K562 (cell line): ENCODE data around the gene POLR1B. TPM values are rescaled to one million over a fixed set of nuclear protein-coding genes. Genes with fewer than 3 reads are reported as not detected.

ENCODE experiments used
- ATF7 ChIP-seq: fragments of 450-650 bp; IDR thresholded peaks from 2 replicates; pipeline ENCODE4 v1.7.1; 2014; ENCODE audit warnings: mild to moderate bottlenecking, moderate library complexity
- HNRNPLL ChIP-seq: fragments of 200-400 bp; formaldehyde crosslinking; IDR thresholded peaks from 2 replicates; pipeline ENCODE4 v1.6.1; 2017; ENCODE audit warnings: low read length, low read depth, mild to moderate bottlenecking; ENCODE audit not compliant: poor library complexity, severe bottlenecking
- JUN ChIP-seq, 2 experiments: sonication (generic) in 1 of 2; formaldehyde crosslinking in 1 of 2; IDR thresholded peaks; 2 replicates each; pipeline versions ENCODE4 v1.6.1 to v1.8.0; 2012 to 2022; ENCODE audit warnings: borderline replicate concordance in 2 of 2, mild to moderate bottlenecking in 2 of 2, improper control_type of control experiment in 1 of 2, low read depth in 1 of 2, low read length in 1 of 2, missing genetic modification reagents in 1 of 2
- MYNN ChIP-seq, 2 experiments: sonication (generic); formaldehyde crosslinking in 1 of 2; IDR thresholded peaks; 2 replicates each; pipeline versions ENCODE4 v1.5.0 to v1.6.1; 2016 to 2020; ENCODE audit warnings: antibody characterized with exemption in 1 of 2, missing genetic modification reagents in 1 of 2
- RBM25 ChIP-seq: fragments of 200-400 bp; formaldehyde crosslinking; IDR thresholded peaks from 2 replicates; pipeline ENCODE4 v1.6.1; 2018; ENCODE audit warnings: low read length, low read depth, moderate library complexity; ENCODE audit not compliant: severe bottlenecking
- SAP30 ChIP-seq: fragments of 200-600 bp; sonication (generic); IDR thresholded peaks from 2 replicates; pipeline ENCODE4 v1.6.1; 2012; ENCODE audit warnings: borderline replicate concordance, low read depth, mild to moderate bottlenecking, moderate library complexity, low read length, control low read depth, inconsistent platforms; ENCODE audit not compliant: insufficient read depth, poor library complexity, severe bottlenecking
- SOX6 ChIP-seq: fragments of 450-650 bp; IDR thresholded peaks from 2 replicates; pipeline ENCODE4 v1.6.1; 2014; ENCODE audit warnings: mild to moderate bottlenecking
- TCF3 ChIP-seq: sonication (generic); formaldehyde crosslinking; IDR thresholded peaks from 2 replicates; pipeline ENCODE4 v1.4.0; 2020; ENCODE audit warnings: mild to moderate bottlenecking, missing genetic modification reagents
- ZNF436 ChIP-seq: fragments of 250-450, 450-650 bp; sonication (Bioruptor Pico); formaldehyde crosslinking; IDR thresholded peaks from 2 replicates; pipeline ENCODE4 v1.7.0; 2020; ENCODE audit warnings: mild to moderate bottlenecking
- ZNF76 ChIP-seq: fragments of 250-450 bp; sonication (Bioruptor Pico); IDR thresholded peaks from 2 replicates; pipeline ENCODE4 v1.4.0; 2020; ENCODE audit warnings: mild to moderate bottlenecking, moderate library complexity, borderline replicate concordance
- polyA plus RNA-seq, 8 experiments: library from polyadenylated mRNA; depleted of rRNA in 4 of 8; stranded (reverse) in 5 of 8; unstranded in 3 of 8; fragments of >200 nt; fragmentation: Nextera tagmentation in 2 of 8; fragmentation: Illumina TruSeq in 1 of 8; extraction: Ambion mirVana in 2 of 8; extraction: Trizol in 1 of 8; gene quantifications; 2 replicates each; pipeline versions ENCODE4 v1.2.1 to v1.2.3, GENCODE V29; 2011 to 2014; ENCODE audit warnings: inconsistent platforms in 1 of 8, missing spikeins in 1 of 8
- total RNA-seq, 7 experiments: library from RNA; depleted of rRNA in 6 of 7; stranded (reverse); fragments of >200 nt in 6 of 7; fragmentation: Illumina TruSeq in 2 of 7; extraction: Trizol in 2 of 7; gene quantifications; 2 replicates each; pipeline versions ENCODE4 v1.2.1 to v1.2.3, GENCODE V29; 2011 to 2021; ENCODE audit warnings: low replicate concordance in 1 of 7
- TF ChIP-seq, protein P1 (sequence below): fragments of 450-650 bp; formaldehyde crosslinking; IDR thresholded peaks from 2 replicates; pipeline ENCODE4 v1.4.0; 2020; ENCODE audit warnings: mild to moderate bottlenecking, mixed read lengths
- TF ChIP-seq, protein P2 (sequence below): conservative IDR thresholded peaks from 2 replicates; pipeline ENCODE4 v1.6.1; 2011; ENCODE audit warnings: low read depth, mild to moderate bottlenecking, low read length; ENCODE audit not compliant: control insufficient read depth
- TF ChIP-seq, protein P3 (sequence below): fragments of 450-650 bp; IDR thresholded peaks from 2 replicates; pipeline ENCODE4 v1.7.1; 2018; ENCODE audit warnings: mild to moderate bottlenecking, low read depth; ENCODE audit not compliant: partially characterized antibody
- TF ChIP-seq, protein P4 (sequence below): fragments of 250-450 bp; sonication (Bioruptor Pico); IDR thresholded peaks from 2 replicates; pipeline ENCODE4 v1.4.0; 2020

The POLR1B gene
- total and polyA plus RNA-seq, 9 of the 15 experiments (the other 6 are each of a cell fraction or from before 2014, with no cell fraction given), result 19.8 to 55.1 (median 40.2) TPM

DNA sequence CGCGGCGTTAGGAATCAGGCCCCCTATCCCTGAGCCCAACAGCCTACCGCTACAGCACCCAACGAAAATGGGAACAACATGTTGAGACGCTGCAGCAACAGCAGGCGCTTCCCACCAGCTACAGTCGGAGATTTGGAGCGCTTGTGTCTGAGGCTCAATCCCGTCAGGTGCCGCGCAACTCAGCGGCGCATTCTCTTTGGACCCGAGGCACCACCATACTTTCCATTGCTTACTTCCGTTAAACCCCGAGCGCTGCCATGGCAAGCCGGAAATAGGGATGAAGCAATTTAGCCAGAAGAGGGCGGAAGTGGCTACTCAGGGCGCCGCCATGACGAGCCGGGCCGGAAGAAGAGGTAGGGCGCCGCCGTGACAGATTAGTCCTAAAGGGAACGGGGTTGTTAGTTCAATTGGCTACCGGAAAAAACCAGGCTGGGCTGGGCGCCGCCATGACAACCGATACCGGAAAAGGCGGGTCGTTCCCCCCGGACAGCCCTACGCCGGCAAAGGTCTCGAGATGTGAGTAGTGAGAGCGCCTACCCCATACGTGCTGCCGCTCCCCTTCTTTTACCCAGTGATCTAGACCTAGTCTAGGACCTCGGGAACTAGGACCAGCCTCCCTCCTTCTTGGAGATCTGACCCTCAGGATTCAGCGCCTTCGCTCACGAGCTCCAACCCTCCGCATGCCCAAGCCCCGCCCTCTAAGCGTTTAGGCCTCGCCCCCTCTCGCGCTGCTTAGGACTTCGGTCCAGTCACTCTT, 42.0 kb downstream of the POLR1B start, which contains the start of gene CHCHD5 (continued):
- TF ChIP-seq JUN (IDR thresholded peaks at IDR 0.05; ENCODE audit: borderline replicate concordance, low read depth, low read length) (peak; percentile 45; the same call in 1 of the 2 replicates), JUN (CRISPR knock-in tag; IDR thresholded peaks at IDR 0.05; ENCODE audit: borderline replicate concordance) (no peak), ZNF436 (CRISPR knock-in tag) (no peak), RBM25 (no peak), SAP30 (peak; percentile 52), TCF3 (no peak), ATF7 (peak; percentile 89), SOX6 (no peak), MYNN (IDR thresholded peaks at IDR 0.05) (no peak), MYNN (CRISPR knock-in tag; IDR thresholded peaks at IDR 0.05) (no peak), HNRNPLL (peak; percentile 38), ZNF76 (CRISPR knock-in tag) (no peak)
- TF ChIP-seq, protein P1, sequence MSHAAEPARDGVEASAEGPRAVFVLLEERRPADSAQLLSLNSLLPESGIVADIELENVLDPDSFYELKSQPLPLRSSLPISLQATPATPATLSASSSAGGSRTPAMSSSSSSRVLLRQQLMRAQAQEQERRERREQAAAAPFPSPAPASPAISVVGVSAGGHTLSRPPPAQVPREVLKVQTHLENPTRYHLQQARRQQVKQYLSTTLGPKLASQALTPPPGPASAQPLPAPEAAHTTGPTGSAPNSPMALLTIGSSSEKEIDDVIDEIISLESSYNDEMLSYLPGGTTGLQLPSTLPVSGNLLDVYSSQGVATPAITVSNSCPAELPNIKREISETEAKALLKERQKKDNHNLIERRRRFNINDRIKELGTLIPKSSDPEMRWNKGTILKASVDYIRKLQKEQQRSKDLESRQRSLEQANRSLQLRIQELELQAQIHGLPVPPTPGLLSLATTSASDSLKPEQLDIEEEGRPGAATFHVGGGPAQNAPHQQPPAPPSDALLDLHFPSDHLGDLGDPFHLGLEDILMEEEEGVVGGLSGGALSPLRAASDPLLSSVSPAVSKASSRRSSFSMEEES, result no peak
- TF ChIP-seq, protein P2, sequence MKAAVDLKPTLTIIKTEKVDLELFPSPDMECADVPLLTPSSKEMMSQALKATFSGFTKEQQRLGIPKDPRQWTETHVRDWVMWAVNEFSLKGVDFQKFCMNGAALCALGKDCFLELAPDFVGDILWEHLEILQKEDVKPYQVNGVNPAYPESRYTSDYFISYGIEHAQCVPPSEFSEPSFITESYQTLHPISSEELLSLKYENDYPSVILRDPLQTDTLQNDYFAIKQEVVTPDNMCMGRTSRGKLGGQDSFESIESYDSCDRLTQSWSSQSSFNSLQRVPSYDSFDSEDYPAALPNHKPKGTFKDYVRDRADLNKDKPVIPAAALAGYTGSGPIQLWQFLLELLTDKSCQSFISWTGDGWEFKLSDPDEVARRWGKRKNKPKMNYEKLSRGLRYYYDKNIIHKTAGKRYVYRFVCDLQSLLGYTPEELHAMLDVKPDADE, result peak; percentile 91
- TF ChIP-seq, protein P3, sequence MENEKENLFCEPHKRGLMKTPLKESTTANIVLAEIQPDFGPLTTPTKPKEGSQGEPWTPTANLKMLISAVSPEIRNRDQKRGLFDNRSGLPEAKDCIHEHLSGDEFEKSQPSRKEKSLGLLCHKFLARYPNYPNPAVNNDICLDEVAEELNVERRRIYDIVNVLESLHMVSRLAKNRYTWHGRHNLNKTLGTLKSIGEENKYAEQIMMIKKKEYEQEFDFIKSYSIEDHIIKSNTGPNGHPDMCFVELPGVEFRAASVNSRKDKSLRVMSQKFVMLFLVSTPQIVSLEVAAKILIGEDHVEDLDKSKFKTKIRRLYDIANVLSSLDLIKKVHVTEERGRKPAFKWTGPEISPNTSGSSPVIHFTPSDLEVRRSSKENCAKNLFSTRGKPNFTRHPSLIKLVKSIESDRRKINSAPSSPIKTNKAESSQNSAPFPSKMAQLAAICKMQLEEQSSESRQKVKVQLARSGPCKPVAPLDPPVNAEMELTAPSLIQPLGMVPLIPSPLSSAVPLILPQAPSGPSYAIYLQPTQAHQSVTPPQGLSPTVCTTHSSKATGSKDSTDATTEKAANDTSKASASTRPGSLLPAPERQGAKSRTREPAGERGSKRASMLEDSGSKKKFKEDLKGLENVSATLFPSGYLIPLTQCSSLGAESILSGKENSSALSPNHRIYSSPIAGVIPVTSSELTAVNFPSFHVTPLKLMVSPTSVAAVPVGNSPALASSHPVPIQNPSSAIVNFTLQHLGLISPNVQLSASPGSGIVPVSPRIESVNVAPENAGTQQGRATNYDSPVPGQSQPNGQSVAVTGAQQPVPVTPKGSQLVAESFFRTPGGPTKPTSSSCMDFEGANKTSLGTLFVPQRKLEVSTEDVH, result peak; percentile 96
- TF ChIP-seq, protein P4, sequence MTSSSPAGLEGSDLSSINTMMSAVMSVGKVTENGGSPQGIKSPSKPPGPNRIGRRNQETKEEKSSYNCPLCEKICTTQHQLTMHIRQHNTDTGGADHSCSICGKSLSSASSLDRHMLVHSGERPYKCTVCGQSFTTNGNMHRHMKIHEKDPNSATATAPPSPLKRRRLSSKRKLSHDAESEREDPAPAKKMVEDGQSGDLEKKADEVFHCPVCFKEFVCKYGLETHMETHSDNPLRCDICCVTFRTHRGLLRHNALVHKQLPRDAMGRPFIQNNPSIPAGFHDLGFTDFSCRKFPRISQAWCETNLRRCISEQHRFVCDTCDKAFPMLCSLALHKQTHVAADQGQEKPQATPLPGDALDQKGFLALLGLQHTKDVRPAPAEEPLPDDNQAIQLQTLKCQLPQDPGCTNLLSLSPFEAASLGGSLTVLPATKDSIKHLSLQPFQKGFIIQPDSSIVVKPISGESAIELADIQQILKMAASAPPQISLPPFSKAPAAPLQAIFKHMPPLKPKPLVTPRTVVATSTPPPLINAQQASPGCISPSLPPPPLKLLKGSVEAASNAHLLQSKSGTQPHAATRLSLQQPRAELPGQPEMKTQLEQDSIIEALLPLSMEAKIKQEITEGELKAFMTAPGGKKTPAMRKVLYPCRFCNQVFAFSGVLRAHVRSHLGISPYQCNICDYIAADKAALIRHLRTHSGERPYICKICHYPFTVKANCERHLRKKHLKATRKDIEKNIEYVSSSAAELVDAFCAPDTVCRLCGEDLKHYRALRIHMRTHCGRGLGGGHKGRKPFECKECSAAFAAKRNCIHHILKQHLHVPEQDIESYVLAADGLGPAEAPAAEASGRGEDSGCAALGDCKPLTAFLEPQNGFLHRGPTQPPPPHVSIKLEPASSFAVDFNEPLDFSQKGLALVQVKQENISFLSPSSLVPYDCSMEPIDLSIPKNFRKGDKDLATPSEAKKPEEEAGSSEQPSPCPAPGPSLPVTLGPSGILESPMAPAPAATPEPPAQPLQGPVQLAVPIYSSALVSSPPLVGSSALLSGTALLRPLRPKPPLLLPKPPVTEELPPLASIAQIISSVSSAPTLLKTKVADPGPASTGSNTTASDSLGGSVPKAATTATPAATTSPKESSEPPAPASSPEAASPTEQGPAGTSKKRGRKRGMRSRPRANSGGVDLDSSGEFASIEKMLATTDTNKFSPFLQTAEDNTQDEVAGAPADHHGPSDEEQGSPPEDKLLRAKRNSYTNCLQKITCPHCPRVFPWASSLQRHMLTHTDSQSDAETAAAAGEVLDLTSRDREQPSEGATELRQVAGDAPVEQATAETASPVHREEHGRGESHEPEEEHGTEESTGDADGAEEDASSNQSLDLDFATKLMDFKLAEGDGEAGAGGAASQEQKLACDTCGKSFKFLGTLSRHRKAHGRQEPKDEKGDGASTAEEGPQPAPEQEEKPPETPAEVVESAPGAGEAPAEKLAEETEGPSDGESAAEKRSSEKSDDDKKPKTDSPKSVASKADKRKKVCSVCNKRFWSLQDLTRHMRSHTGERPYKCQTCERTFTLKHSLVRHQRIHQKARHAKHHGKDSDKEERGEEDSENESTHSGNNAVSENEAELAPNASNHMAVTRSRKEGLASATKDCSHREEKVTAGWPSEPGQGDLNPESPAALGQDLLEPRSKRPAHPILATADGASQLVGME (CRISPR knock-in tag), result no peak
